Cardiac muscle cell (in vitro differentiated cells and primary cell): ENCODE results near the gene ELFN1. TPM values are rescaled to one million over a fixed set of nuclear protein-coding genes. Genes with fewer than 3 reads are reported as not detected.

ENCODE experiments used
- DNase-seq, 2 donors: peaks; one replicate each; pipeline versions ENCODE4 v3.0.0 to v3.0.0-alpha.2; 2010 to 2017; ENCODE audit warnings: low read depth in 1 of 2, low spot score in 1 of 2
- H3K27ac ChIP-seq: fragments of 200-600 bp; sonication (generic); 2 replicates; pipeline ENCODE4 v1.5.1; 2016
- H3K27me3 ChIP-seq: fragments of 200-600 bp; sonication (generic); 2 replicates; pipeline ENCODE4 v1.6.0; 2016; ENCODE audit warnings: control low read depth
- H3K36me3 ChIP-seq: fragments of 200-600 bp; sonication (generic); 2 replicates; pipeline ENCODE4 v1.5.1; 2016; ENCODE audit warnings: control low read depth
- H3K4me1 ChIP-seq: fragments of 200-600 bp; sonication (generic); 2 replicates; pipeline ENCODE4 v1.8.1; 2017; ENCODE audit warnings: low read depth, mild to moderate bottlenecking, mixed run types
- H3K4me3 ChIP-seq: fragments of 200-600 bp; sonication (generic); 2 replicates; pipeline ENCODE4 v1.5.1; 2016; ENCODE audit warnings: mild to moderate bottlenecking
- H3K9me3 ChIP-seq: fragments of 200-600 bp; sonication (generic); 2 replicates; pipeline ENCODE4 v1.5.1; 2017; ENCODE audit warnings: low read depth, mild to moderate bottlenecking, control low read depth
- polyA plus RNA-seq: library from polyadenylated mRNA; unstranded; fragments of >200 nt; fragmentation: Nextera tagmentation; extraction: Ambion mirVana; gene quantifications from 2 replicates; pipeline ENCODE4 v1.2.1, GENCODE V29; 2016
- total RNA-seq: library from RNA; depleted of rRNA; stranded (reverse); fragments of >200 nt; gene quantifications from 2 replicates; pipeline ENCODE4 v1.2.3, GENCODE V29; 2016
- TF ChIP-seq, protein P1 (sequence below): IDR thresholded peaks from 2 replicates; pipeline ENCODE4 v1.5.1; 2012; ENCODE audit warnings: low read depth, mild to moderate bottlenecking, low read length

Gene ELFN1
- total and polyA plus RNA-seq, 2 experiments from 2014 or later, result 8.9 to 51.6 TPM

DNA sequence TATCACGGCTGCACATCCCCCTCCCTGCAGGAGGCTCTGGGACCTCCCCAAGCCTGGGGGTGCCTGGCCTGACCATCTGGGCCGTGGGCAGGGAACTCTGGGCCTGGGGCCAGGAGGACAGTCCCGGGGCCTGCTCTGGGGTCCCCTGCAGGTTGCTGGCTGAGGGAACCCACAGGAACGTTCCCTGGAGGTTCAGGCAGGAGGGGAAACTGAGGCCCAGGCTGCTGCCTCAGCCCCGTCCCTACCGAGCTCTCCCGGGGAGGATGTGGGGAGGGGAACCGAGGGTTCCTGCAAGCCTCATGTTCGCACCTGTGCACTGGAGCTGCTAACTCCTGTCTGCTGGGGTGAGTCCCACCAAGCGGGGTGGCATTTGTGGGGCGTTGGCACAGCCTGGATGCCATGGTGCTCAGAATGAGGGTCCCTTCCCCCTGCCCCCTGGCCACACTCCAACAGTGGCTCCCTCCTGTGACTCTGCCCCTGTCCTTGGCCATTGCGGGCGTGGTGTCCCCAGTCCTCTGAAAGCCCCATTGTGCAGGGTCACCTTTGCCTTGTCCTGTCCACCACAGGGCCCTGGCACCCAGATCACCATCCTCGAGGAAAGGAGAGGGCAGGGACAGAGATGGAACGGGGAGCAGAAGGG, 9.4 kb downstream of the ELFN1 start:
- no peaks in the 10 kb centered on the region for H3K36me3 ChIP-seq
- H3K9me3 ChIP-seq, result peaks cover 3% of the 10 kb centered on the region
- DNase-seq, result no peak

DNA sequence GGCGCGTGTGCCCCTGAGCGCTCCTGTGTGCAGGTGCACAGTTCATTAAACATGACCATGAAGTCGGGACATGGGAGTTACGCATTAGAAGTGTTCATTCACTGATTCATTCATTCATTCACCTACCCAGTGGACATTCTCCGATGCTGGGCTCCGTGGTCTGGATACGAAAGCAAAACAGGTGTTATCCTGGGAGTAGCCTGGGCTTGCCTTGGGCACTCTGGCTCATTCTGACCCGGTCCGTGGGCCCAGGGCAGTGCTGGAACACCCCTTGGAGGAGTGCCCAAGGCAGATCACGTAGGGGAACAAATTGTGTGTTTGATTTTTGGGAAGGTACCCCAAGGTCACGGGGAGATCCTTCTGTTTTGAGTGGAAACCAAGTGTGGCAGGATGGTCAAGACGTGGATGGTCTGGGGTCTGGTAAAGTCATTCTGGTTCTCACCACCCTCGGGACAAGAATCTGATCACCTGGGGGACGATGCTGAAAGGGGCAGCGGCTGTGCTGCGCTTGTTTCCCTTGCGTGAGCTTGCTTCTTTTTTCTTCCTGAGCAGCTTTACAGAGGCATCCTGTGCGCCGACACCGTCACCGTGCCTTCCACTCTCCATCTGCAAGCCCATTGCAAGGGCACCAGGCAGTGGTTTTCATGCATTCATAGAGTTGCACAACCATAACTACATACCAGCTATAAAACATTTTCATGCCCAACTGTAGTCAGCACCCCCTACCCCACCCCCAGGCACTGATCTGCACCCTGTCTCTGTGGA, 10.1 kb downstream of the ELFN1 start:
- Histone ChIP-seq H3K9me3 (peaks cover 3% of the 10 kb centered on the region), H3K4me3 (no peak overlapping the region), H3K36me3 (no peaks in the 10 kb centered on the region), H3K27ac (no peak overlapping the region), H3K4me1 (no peaks in the 10 kb centered on the region), H3K27me3 (no peaks in the 10 kb centered on the region)
- TF ChIP-seq, protein P1, sequence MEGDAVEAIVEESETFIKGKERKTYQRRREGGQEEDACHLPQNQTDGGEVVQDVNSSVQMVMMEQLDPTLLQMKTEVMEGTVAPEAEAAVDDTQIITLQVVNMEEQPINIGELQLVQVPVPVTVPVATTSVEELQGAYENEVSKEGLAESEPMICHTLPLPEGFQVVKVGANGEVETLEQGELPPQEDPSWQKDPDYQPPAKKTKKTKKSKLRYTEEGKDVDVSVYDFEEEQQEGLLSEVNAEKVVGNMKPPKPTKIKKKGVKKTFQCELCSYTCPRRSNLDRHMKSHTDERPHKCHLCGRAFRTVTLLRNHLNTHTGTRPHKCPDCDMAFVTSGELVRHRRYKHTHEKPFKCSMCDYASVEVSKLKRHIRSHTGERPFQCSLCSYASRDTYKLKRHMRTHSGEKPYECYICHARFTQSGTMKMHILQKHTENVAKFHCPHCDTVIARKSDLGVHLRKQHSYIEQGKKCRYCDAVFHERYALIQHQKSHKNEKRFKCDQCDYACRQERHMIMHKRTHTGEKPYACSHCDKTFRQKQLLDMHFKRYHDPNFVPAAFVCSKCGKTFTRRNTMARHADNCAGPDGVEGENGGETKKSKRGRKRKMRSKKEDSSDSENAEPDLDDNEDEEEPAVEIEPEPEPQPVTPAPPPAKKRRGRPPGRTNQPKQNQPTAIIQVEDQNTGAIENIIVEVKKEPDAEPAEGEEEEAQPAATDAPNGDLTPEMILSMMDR, result no peak
- no peak for DNase-seq

More for the DNA sequence above, 9.4 kb downstream of the ELFN1 start:
- TF ChIP-seq, protein P1, result no peak
- Histone ChIP-seq H3K4me1 (no peaks in the 10 kb centered on the region), H3K27ac (no peak overlapping the region), H3K27me3 (no peaks in the 10 kb centered on the region), H3K4me3 (no peak overlapping the region)

DNA sequence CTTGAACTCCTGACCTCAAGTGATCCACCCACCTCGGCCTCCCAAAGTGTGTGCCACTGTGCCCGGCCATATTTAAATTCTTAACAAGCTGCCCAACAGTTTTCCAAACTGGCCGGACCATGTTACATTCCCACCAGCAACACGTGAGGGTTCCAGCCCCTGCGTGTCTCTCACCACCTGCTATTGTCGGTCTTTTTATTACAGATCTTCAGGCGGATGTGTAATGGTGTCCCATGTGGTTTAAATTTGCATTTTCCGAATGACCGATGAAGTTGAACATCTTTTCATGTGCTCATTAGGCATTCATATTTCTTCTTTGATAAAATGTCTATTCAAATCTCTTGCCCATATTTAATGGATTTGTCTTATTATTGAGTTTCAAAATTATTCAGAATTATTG, 11.5 kb downstream of the ELFN1 start:
- Histone ChIP-seq H3K4me1 (no peaks in the 10 kb centered on the region), H3K4me3 (no peak overlapping the region), H3K27me3 (no peaks in the 10 kb centered on the region), H3K9me3 (peaks cover 3% of the 10 kb centered on the region), H3K27ac (no peak overlapping the region), H3K36me3 (no peaks in the 10 kb centered on the region)
- TF ChIP-seq, protein P1, result no peak
- DNase-seq, result no peak

DNA sequence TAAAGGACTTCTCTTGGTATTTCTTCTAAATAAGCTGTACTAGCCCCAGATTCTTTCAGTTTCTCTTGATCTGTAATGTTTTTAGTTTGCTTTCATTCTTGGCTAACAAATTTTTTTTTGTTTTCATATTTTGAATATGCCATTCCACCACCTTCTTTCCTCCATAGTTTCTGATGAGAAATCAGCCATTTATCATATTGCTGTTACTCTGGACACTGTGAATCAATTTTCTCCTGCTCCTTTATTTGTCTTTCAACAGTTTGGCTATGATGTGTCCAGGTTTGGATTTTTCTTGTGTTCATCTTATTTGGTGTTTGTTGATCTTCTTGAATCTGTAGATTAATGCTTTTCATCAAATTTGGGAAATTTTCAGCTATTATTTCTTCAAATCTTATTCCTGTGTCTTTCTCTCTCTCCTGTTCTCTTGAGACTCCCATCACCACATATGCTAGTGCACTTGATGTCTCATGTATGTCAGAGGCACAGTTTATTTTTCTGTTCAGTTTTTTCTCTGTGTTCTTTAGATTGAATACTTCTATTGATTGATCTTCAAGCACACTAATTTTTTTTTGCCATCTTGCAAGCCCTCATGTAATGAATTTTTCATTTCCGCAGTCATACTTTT, 15.0 kb downstream of the ELFN1 start:
- no peaks in the 10 kb centered on the region for H3K27me3 ChIP-seq
- DNase-seq, result no peak
- TF ChIP-seq, protein P1, result no peak
- H3K27ac ChIP-seq, result no peak overlapping the region
- H3K4me3 ChIP-seq, result no peak overlapping the region
- no peaks in the 10 kb centered on the region for H3K4me1 ChIP-seq
- peaks cover 4% of the 10 kb centered on the region for H3K36me3 ChIP-seq
- peaks cover 3% of the 10 kb centered on the region for H3K9me3 ChIP-seq

DNA sequence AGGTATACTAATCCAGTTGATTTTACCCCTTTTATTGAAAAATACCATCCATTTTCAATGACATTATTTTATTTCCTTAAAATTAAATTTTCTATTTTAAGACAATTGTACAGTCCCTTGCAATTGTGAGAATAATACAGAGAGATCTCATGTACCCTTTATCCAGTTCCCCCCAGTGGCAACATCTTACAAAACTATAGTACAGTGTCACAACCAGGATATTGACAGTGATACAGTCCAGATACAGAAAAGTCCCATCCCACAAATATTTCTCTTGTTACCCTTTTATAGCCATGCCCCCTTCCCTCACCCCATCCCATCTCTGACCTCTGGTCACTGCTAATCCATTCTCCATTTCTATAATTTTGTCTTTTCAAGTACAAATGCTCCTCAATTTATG, 18.5 kb downstream of the ELFN1 start:
- Histone ChIP-seq H3K9me3 (peaks cover 3% of the 10 kb centered on the region), H3K27ac (no peak overlapping the region), H3K4me3 (no peak overlapping the region), H3K36me3 (peaks cover 4% of the 10 kb centered on the region), H3K27me3 (no peaks in the 10 kb centered on the region), H3K4me1 (no peaks in the 10 kb centered on the region)
- TF ChIP-seq, protein P1, result no peak
- DNase-seq, result no peak
